Endodermal cell (in vitro differentiated cells): ENCODE results near the gene ARNT2. TPM values are rescaled to one million over a fixed set of nuclear protein-coding genes. Genes with fewer than 3 reads are reported as not detected.

Source experiments
- DNase-seq: peaks from one replicate; pipeline ENCODE4 v3.0.0-alpha.2; 2017
- H3K27ac ChIP-seq: 2 replicates; pipeline ENCODE4 v1.5.1; 2013; ENCODE audit warnings: mild to moderate bottlenecking, low read depth, low read length, moderate library complexity
- H3K27me3 ChIP-seq: 2 replicates; pipeline ENCODE4 v1.6.1; 2013; ENCODE audit warnings: mild to moderate bottlenecking, low read length, moderate library complexity; ENCODE audit not compliant: insufficient read depth, control insufficient read depth, poor library complexity, severe bottlenecking
- H3K36me3 ChIP-seq: 2 replicates; pipeline ENCODE4 v1.7.0; 2013; ENCODE audit warnings: mild to moderate bottlenecking, low read length, moderate library complexity; ENCODE audit not compliant: control insufficient read depth, insufficient read depth
- H3K4me1 ChIP-seq: one replicate; pipeline ENCODE4 v1.7.0; 2013; ENCODE audit warnings: low read length; ENCODE audit not compliant: control insufficient read depth, insufficient read depth
- H3K4me3 ChIP-seq: 2 replicates; pipeline ENCODE4 v1.5.1; 2013; ENCODE audit warnings: mild to moderate bottlenecking, low read length, moderate library complexity
- H3K9ac ChIP-seq: 2 replicates; pipeline ENCODE4 v1.6.1; 2013; ENCODE audit warnings: mild to moderate bottlenecking, low read length, moderate library complexity; ENCODE audit not compliant: poor library complexity, severe bottlenecking; ENCODE audit errors: extremely low read depth
- H3K9me3 ChIP-seq: 2 replicates; pipeline ENCODE4 v1.6.1; 2013; ENCODE audit warnings: mild to moderate bottlenecking, low read length, moderate library complexity; ENCODE audit not compliant: control insufficient read depth
- H3K27ac Mint-ChIP-seq: 2 replicates; pipeline ENCODE4 v1.8.0; 2020; ENCODE audit warnings: mixed read lengths
- H3K27me3 Mint-ChIP-seq: 2 replicates; pipeline ENCODE4 v1.8.0; 2021; ENCODE audit warnings: mild to moderate bottlenecking, mixed read lengths; ENCODE audit not compliant: insufficient read depth
- H3K36me3 Mint-ChIP-seq: 2 replicates; pipeline ENCODE4 v1.8.0; 2020; ENCODE audit warnings: low read depth, mixed read lengths
- H3K4me1 Mint-ChIP-seq: 2 replicates; pipeline ENCODE4 v1.8.0; 2020; ENCODE audit warnings: mixed read lengths
- H3K4me3 Mint-ChIP-seq: 2 replicates; pipeline ENCODE4 v1.8.0; 2020; ENCODE audit warnings: mild to moderate bottlenecking, moderate library complexity, mixed read lengths
- H3K9me3 Mint-ChIP-seq: 2 replicates; pipeline ENCODE4 v1.8.0; 2020; ENCODE audit warnings: mild to moderate bottlenecking, mixed read lengths
- CTCF ChIP-seq: fragments of 200-600 bp; sonication (generic); conservative IDR thresholded peaks from 2 replicates; pipeline ENCODE4 v1.5.0; 2021; ENCODE audit warnings: antibody characterized with exemption, mild to moderate bottlenecking
- WGBS, 2 experiments: methylation state at CpG; one replicate each; pipeline versions ENCODE4 v1.1.5 to v1.1.7; 2013; ENCODE audit warnings: missing lambda C conversion rate in 2 of 2, mixed read lengths in 1 of 2; ENCODE audit not compliant: insufficient coverage in 1 of 2, insufficient read length in 1 of 2; 5-methylcytosine and 5-hydroxymethylcytosine counted together
- total RNA-seq, 2 donors: library from RNA; stranded (reverse); fragmentation: NEBNext Ultra II Directional in 1 of 2; extraction: Animal tissue kit (Norgen Biotek cat#: 25700) in 1 of 2; gene quantifications; 2 replicates in 1 of 2; 3 replicates in 1 of 2; pipeline ENCODE4 v1.2.1, GENCODE V29; 2021

The ARNT2 gene
- total RNA-seq, 2 donors from 2014 or later = 8.0 to 15.9 TPM

- no peak overlapping the region for H3K4me3 Mint-ChIP-seq
- no peaks in the 10 kb centered on the region for H3K9me3 Mint-ChIP-seq
- DNase-seq = peak; percentile 18
- WGBS, 2 experiments = 93 to 96% methylated on average over 9 to 15 of the region's 15 CpGs
- H3K36me3 Mint-ChIP-seq = peaks cover 3% of the 10 kb centered on the region
- Histone ChIP-seq H3K9me3 (no peaks in the 10 kb centered on the region), H3K4me3 (no peak overlapping the region), H3K27ac (no peak overlapping the region), H3K36me3 (no peaks in the 10 kb centered on the region), H3K9ac (no peak overlapping the region), H3K4me1 (peaks cover 6% of the 10 kb centered on the region), H3K27me3 (no peaks in the 10 kb centered on the region)
- H3K27me3 Mint-ChIP-seq = no peaks in the 10 kb centered on the region
- H3K27ac Mint-ChIP-seq = no peak overlapping the region
- peaks cover 16% of the 10 kb centered on the region for H3K4me1 Mint-ChIP-seq
- TF ChIP-seq CTCF = no peak
These were observed 178.7 kb downstream of the ARNT2 start for GRCh38 chr15:80582816-80583423.

GRCh38 chr15:80584561-80584964 lies 180.4 kb downstream of the ARNT2 start:
- Histone ChIP-seq H3K9ac (no peak overlapping the region), H3K9me3 (no peaks in the 10 kb centered on the region), H3K4me3 (no peak overlapping the region), H3K4me1 (peaks cover 6% of the 10 kb centered on the region), H3K27ac (no peak overlapping the region), H3K36me3 (no peaks in the 10 kb centered on the region), H3K27me3 (no peaks in the 10 kb centered on the region)
- peaks cover 16% of the 10 kb centered on the region for H3K4me1 Mint-ChIP-seq
- no peaks in the 10 kb centered on the region for H3K27me3 Mint-ChIP-seq
- TF ChIP-seq CTCF = peak; percentile 39
- no peaks in the 10 kb centered on the region for H3K9me3 Mint-ChIP-seq
- no peak overlapping the region for H3K27ac Mint-ChIP-seq
- 84 to 87% methylated on average over 5 to 7 of the region's 7 CpGs for WGBS, 2 experiments
- DNase-seq = peak; percentile 48
- H3K4me3 Mint-ChIP-seq = no peak overlapping the region
- peaks cover 3% of the 10 kb centered on the region for H3K36me3 Mint-ChIP-seq

- Mint-ChIP-seq H3K27me3 (no peaks in the 10 kb centered on the region), H3K36me3 (peaks cover 3% of the 10 kb centered on the region), H3K4me3 (no peak overlapping the region), H3K9me3 (no peaks in the 10 kb centered on the region), H3K27ac (no peak overlapping the region), H3K4me1 (peaks cover 11% of the 10 kb centered on the region)
- DNase-seq = no peak
- H3K9me3 ChIP-seq = no peaks in the 10 kb centered on the region
- no peak for TF ChIP-seq CTCF
- no peak overlapping the region for H3K27ac ChIP-seq
- no peak overlapping the region for H3K9ac ChIP-seq
- H3K4me3 ChIP-seq = no peak overlapping the region
- peaks cover 6% of the 10 kb centered on the region for H3K4me1 ChIP-seq
- WGBS, 2 experiments = 85 to 90% methylated on average over 3 of the region's 3 CpGs
- H3K27me3 ChIP-seq = no peaks in the 10 kb centered on the region
- no peaks in the 10 kb centered on the region for H3K36me3 ChIP-seq
These were observed 180.9 kb downstream of the ARNT2 start for GRCh38 chr15:80584973-80585525.
